Measurements from ENCODE around the gene ATAT1.

ATAT1 gene

DNA sequence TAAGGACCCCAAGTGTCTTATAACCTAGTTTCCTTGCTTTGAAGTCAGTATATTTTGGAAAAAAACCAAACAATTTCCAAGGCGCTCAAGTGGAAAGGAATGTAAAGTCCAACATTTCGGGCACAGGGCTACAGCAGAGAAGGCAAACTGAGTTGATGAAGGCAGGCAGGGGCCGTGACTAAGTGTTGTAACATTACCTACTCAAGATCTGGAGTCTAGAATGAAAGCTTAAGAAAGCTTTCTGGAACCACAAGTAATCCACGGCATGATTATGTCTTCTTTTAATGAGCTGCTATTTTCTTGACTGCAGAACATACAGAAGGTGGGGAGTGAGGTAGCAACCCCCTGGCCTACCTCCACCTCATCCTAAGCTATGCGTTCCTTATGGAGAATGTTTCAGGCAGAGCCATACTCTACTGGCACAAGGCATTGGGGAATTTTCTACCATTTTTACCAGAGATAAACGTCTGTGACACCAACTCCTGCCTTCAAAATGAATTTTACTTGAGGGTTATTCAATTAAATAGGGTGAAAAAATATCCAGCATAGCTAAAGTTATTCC, 13.9 kb upstream of the ATAT1 start:
- peaks cover 36% of the 10 kb centered on the region for H3K79me2 ChIP-seq (ENCODE audit: insufficient read depth, low read length)
- no peaks in the 10 kb centered on the region for H3K9me2 ChIP-seq (replicated peaks; ENCODE audit: insufficient read depth, low read length)
- peak overlapping the region; percentile 1 for H3K4me2 ChIP-seq (ENCODE audit: low read depth, low read length, poor library complexity, severe bottlenecking)
- TF ChIP-seq EZH2phosphoT487 (conservative IDR thresholded peaks at IDR 0.05; ENCODE audit: low read length): no peak
- TF ChIP-seq CTCF (IDR thresholded peaks at IDR 0.05; ENCODE audit: insufficient read depth, low read length, poor library complexity, severe bottlenecking): no peak
- H3K27ac ChIP-seq (ENCODE audit: low read depth, low read length): no peak overlapping the region
- H3K4me3 ChIP-seq (ENCODE audit: insufficient read depth, low read length, poor library complexity, severe bottlenecking): no peak overlapping the region
- no peaks in the 10 kb centered on the region for H3K9me3 ChIP-seq (ENCODE audit: insufficient read depth, low read length)
- H3K9ac ChIP-seq (ENCODE audit: low read length): no peak overlapping the region
- no peaks in the 10 kb centered on the region for H3K27me3 ChIP-seq (ENCODE audit: low read length)
- peaks cover 60% of the 10 kb centered on the region for H3F3A ChIP-seq (ENCODE audit: insufficient read depth)
- H3K36me3 ChIP-seq (ENCODE audit: low read length): peaks cover 26% of the 10 kb centered on the region
- no peaks in the 10 kb centered on the region; the same call in 1 of the 2 replicates for H4K20me1 ChIP-seq (ENCODE audit: low read depth, low read length)
- no peak overlapping the region for H2AFZ ChIP-seq (ENCODE audit: low read depth, low read length, severe bottlenecking)

DNA sequence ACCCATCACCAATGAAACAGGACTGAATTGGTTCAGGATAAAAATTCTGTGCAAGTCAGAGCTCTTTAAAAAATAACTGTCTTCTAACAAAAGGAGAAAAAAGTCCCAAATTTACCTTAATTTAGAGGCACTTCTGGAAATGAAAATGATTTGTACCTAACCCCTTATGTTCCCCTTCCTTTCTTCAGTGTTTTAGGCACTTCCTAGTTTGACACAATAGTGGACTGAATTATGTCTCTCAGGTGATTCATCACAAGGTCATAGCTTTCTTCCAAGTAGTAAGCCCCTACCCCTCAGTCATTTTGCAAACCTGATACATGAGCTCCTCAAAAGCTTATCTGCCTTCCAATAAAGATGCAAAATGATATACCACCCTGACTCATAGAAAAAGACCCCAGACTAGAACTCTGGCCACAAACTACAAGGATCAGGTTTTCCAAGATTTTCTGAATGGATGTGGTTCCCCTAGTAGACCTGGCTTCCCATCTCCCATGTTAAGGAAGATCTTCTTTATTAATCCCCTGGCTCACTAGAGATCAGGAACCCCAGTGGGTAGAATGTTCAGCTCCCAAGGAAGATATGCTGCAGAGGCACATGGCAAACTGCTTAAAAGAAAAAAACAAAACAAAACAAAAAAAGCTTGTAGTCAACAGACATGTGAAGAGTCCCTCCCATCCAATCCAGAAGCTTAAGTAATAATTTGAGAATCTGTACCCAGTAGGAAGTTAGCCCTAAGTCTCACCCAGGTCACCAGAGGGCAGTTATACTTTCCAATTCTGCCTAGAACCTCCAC, 13.2 kb upstream of the ATAT1 start:
- peaks cover 26% of the 10 kb centered on the region for H3K36me3 ChIP-seq (ENCODE audit: low read length)
- TF ChIP-seq EZH2phosphoT487 (conservative IDR thresholded peaks at IDR 0.05; ENCODE audit: low read length) (no peak), CTCF (IDR thresholded peaks at IDR 0.05; ENCODE audit: insufficient read depth, low read length, poor library complexity, severe bottlenecking) (no peak)
- no peak overlapping the region for H3K4me3 ChIP-seq (ENCODE audit: insufficient read depth, low read length, poor library complexity, severe bottlenecking)
- peaks cover 42% of the 10 kb centered on the region for H3K79me2 ChIP-seq (ENCODE audit: insufficient read depth, low read length)
- H3K9me2 ChIP-seq (replicated peaks; ENCODE audit: insufficient read depth, low read length): no peaks in the 10 kb centered on the region
- no peaks in the 10 kb centered on the region; the same call in 1 of the 2 replicates for H4K20me1 ChIP-seq (ENCODE audit: low read depth, low read length)
- H3K27ac ChIP-seq (ENCODE audit: low read depth, low read length): peak overlapping the region; percentile 91; the same call in 1 of the 2 replicates
- H3K9ac ChIP-seq (ENCODE audit: low read length): 0 out of 2 replicates have a peak overlapping the region, but pooled peaks have one; percentile 93
- no peaks in the 10 kb centered on the region for H3K9me3 ChIP-seq (ENCODE audit: insufficient read depth, low read length)
- no peak overlapping the region for H2AFZ ChIP-seq (ENCODE audit: low read depth, low read length, severe bottlenecking)
- no peaks in the 10 kb centered on the region for H3K27me3 ChIP-seq (ENCODE audit: low read length)
- peak overlapping the region; percentile 88 for H3K4me2 ChIP-seq (ENCODE audit: low read depth, low read length, poor library complexity, severe bottlenecking)
- H3F3A ChIP-seq (ENCODE audit: insufficient read depth): peaks cover 60% of the 10 kb centered on the region

DNA sequence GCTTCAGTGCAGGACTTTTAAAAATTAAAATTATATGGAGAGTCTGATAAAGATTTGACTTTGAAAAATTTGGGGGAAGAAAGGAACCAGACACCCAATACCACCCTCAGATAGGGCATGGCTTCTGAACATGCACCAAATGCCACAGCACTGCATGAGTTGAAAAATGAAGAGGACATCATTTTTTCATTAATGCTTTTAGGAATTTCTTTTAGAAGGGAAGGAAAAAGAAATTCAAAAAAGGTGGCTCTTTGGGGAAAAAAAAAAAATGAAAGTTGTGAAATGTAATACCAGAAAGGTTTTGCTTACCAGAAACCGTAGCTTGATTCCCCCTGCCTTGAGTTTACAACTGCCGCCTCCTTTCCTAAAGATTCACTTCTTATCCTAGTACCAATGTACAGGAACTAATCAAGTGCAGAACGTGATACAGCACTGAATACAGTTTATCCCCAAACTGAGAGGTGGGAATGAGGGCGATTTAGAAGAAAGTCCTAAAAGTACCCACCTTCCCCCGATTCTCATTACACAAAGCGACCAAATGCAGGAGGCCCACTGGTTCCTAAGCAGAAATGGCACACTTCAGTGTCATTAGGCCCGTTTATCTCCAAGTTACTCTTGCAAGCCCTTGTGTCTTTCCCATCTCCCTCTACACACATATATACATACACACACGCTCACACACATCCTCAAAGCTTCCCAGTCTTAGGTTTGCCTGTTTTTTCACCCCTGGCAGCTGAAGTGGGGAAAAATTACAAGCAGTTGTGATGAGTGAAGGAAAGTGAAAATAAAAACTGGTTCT, 12.4 kb upstream of the ATAT1 start:
- Histone ChIP-seq H4K20me1 (ENCODE audit: low read depth, low read length) (no peaks in the 10 kb centered on the region; the same call in 1 of the 2 replicates), H2AFZ (ENCODE audit: low read depth, low read length, severe bottlenecking) (no peak overlapping the region), H3K36me3 (ENCODE audit: low read length) (peaks cover 23% of the 10 kb centered on the region), H3K9me3 (ENCODE audit: insufficient read depth, low read length) (no peaks in the 10 kb centered on the region), H3K27me3 (ENCODE audit: low read length) (no peaks in the 10 kb centered on the region), H3K27ac (ENCODE audit: low read depth, low read length) (peak overlapping the region; percentile 91), H3F3A (ENCODE audit: insufficient read depth) (peaks cover 60% of the 10 kb centered on the region), H3K4me2 (ENCODE audit: low read depth, low read length, poor library complexity, severe bottlenecking) (peak overlapping the region; percentile 88), H3K4me3 (ENCODE audit: insufficient read depth, low read length, poor library complexity, severe bottlenecking) (peak overlapping the region; percentile 51), H3K9me2 (replicated peaks; ENCODE audit: insufficient read depth, low read length) (no peaks in the 10 kb centered on the region), H3K79me2 (ENCODE audit: insufficient read depth, low read length) (peaks cover 50% of the 10 kb centered on the region), H3K9ac (ENCODE audit: low read length) (peak overlapping the region; percentile 93)
- TF ChIP-seq EZH2phosphoT487 (conservative IDR thresholded peaks at IDR 0.05; ENCODE audit: low read length) (no peak), CTCF (IDR thresholded peaks at IDR 0.05; ENCODE audit: insufficient read depth, low read length, poor library complexity, severe bottlenecking) (no peak)

Data from SU-DHL-6 (cell line).